GM20431 (cell line): ENCODE results near the gene TMEM234.
"Not testable (repeated sequence)": the region's sequence is repeated elsewhere in the genome, so short reads cannot be mapped to it uniquely, and the experiment has no call there.

Experiments
- in situ Hi-C: fragments of 300-500 bp; cut with MseI, MboI; formaldehyde crosslinking; loops from one replicate; pipeline ENCODE4 v1.15.0; 2020; ENCODE audit warnings: low sequenced_read_pairs; ENCODE audit not compliant: unreplicated experiment

The TMEM234 gene

GRCh38 chr1:32221980-32222755, at the start of gene TMEM234, which contains the start of gene EIF3I:
Gene TMEM234 (minus strand): TSS chr1:32222353. CDS start chr1:32222322, 31 bp downstream.
Gene EIF3I (plus strand): TSS chr1:32222407. CDS start chr1:32222442, 35 bp downstream.
- in situ Hi-C loops = no loop called here

GRCh38 chr1:32269744-32270143, 47.6 kb upstream of the TMEM234 start:
- in situ Hi-C loops = no loop called here

- in situ Hi-C loops = no loop called here
Observed at GRCh38 chr1:32266921-32267591, 44.9 kb upstream of the TMEM234 start.

GRCh38 chr1:32265846-32266245, 43.7 kb upstream of the TMEM234 start:
- in situ Hi-C loops = no loop called here

GRCh38 chr1:32263744-32264143, 41.6 kb upstream of the TMEM234 start:
- in situ Hi-C loops = no loop called here

- in situ Hi-C loops = not testable (repeated sequence)
Observed at GRCh38 chr1:32263236-32263593, 41.1 kb upstream of the TMEM234 start.

- in situ Hi-C loops = no loop called here
Observed at GRCh38 chr1:32257227-32257508, 35.0 kb upstream of the TMEM234 start.

- in situ Hi-C loops = no loop called here
Observed at GRCh38 chr1:32256473-32257226, 34.5 kb upstream of the TMEM234 start.

GRCh38 chr1:32255072-32256071, 33.2 kb upstream of the TMEM234 start:
- in situ Hi-C loops = no loop called here

GRCh38 chr1:32250893-32251716, 29.0 kb upstream of the TMEM234 start, which contains the start of gene LCK:
Gene LCK (plus strand): TSS chr1:32251265. CDS start chr1:32274330, 23,065 bp downstream.
- in situ Hi-C loops = no loop called here

- in situ Hi-C loops = no loop called here
Observed at GRCh38 chr1:32249831-32250525, 27.8 kb upstream of the TMEM234 start.

- in situ Hi-C loops = no loop called here
Observed at GRCh38 chr1:32247983-32248889, 26.1 kb upstream of the TMEM234 start.

- in situ Hi-C loops = no loop called here
Observed at GRCh38 chr1:32247452-32247851, 25.3 kb upstream of the TMEM234 start.

- in situ Hi-C loops = no loop called here
Observed at GRCh38 chr1:32246888-32247273, 24.7 kb upstream of the TMEM234 start, which contains the start of gene FAM167B. Gene FAM167B (plus strand): TSS chr1:32247222. CDS start chr1:32247422, 200 bp downstream.

- in situ Hi-C loops = no loop called here
Observed at GRCh38 chr1:32242341-32242851, 20.2 kb upstream of the TMEM234 start.

- in situ Hi-C loops = no loop called here
Observed at GRCh38 chr1:32241001-32241763, 19.0 kb upstream of the TMEM234 start.
